GM12878 (cell line): Measurements from ENCODE around the gene CCHCR1. TPM values are rescaled to one million over a fixed set of nuclear protein-coding genes. Genes with fewer than 3 reads are reported as not detected.

Experiments
- ATAC-seq: fragments of 200-7000 bp; cut with Tn5 transposase; 3 replicates; pipeline ENCODE4 v1.9.1; 2020; ENCODE audit warnings: mild to moderate bottlenecking, moderate library complexity
- BruUV-seq: library from RNA; stranded (reverse); fragments of 400-500 nt; replicated peaks from 2 replicates; lab custom pipeline; 2021; lab: Mats Ljungman, UMichigan
- CTCF ChIA-PET: fragments of 300-600 bp; sonication (Branson Sonifier 250); formaldehyde crosslinking; extraction: SDS; loops from one replicate; lab custom pipeline; 2021; ENCODE audit warnings: inconsistent platforms; lab: Yijun Ruan, JAX
- POLR2A ChIA-PET: fragments of 350-600 bp; formaldehyde crosslinking; extraction: SDS; loops from one replicate; lab custom pipeline; 2021; ENCODE audit warnings: inconsistent platforms; lab: Charles Lee
- RAD21 ChIA-PET: fragments of 300-600 bp; sonication (Branson Sonifier 250); formaldehyde crosslinking; loops from one replicate; lab custom pipeline; 2023; ENCODE audit warnings: antibody characterized with exemption; ENCODE audit not compliant: unreplicated experiment; lab: Charles Lee
- SMC1A ChIA-PET: fragments of 300-600 bp; sonication (Branson Sonifier 250); formaldehyde crosslinking; loops from one replicate; lab custom pipeline; 2023; ENCODE audit not compliant: unreplicated experiment, uncharacterized antibody; lab: Charles Lee
- DNase-seq: peaks from one replicate; pipeline ENCODE4 v3.0.0-alpha.2; 2011; ENCODE audit warnings: low read depth, low spot score
- FAIRE-seq: peaks from 3 replicates; lab custom pipeline; 2011; peaks lifted over from hg19 to GRCh38; lab: Jason Lieb, UNC
- H2AFZ ChIP-seq: 2 replicates; pipeline ENCODE4 v1.6.0; 2011; ENCODE audit warnings: low read depth, low read length, control low read depth; ENCODE audit not compliant: control insufficient read depth
- H3K27ac ChIP-seq: 2 replicates; pipeline ENCODE4 v1.5.1; 2011; ENCODE audit warnings: control low read depth; ENCODE audit not compliant: control insufficient read depth, insufficient read depth
- H3K27me3 ChIP-seq, 2 experiments: replicated peaks in 1 of 2; 2 replicates each; pipeline versions ENCODE4 v1.6.0 to v1.6.1; 2011; ENCODE audit warnings: low read length in 1 of 2; ENCODE audit not compliant: control insufficient read depth in 2 of 2, insufficient read depth in 2 of 2
- H3K36me3 ChIP-seq, 2 experiments: 2 replicates each; pipeline ENCODE4 v1.5.1; 2011; ENCODE audit warnings: low read length in 1 of 2; ENCODE audit not compliant: control insufficient read depth in 2 of 2, insufficient read depth in 2 of 2
- H3K4me1 ChIP-seq: 2 replicates; pipeline ENCODE4 v1.6.1; 2011; ENCODE audit warnings: mild to moderate bottlenecking, low read length, moderate library complexity, mixed read lengths; ENCODE audit not compliant: control insufficient read depth, insufficient read depth
- H3K4me2 ChIP-seq: 2 replicates; pipeline ENCODE4 v1.6.0; 2011; ENCODE audit warnings: control low read depth; ENCODE audit not compliant: control insufficient read depth, insufficient read depth
- H3K4me3 ChIP-seq: fragments of 200-600 bp; sonication (generic); 2 replicates; pipeline ENCODE4 v1.5.1; 2016
- H3K79me2 ChIP-seq: 2 replicates; pipeline ENCODE4 v1.6.0; 2011; ENCODE audit warnings: low read length; ENCODE audit not compliant: control insufficient read depth, insufficient read depth
- H3K9ac ChIP-seq: 2 replicates; pipeline ENCODE4 v1.8.0; 2011; ENCODE audit warnings: low read length, control low read depth, mixed read lengths; ENCODE audit not compliant: control insufficient read depth, insufficient read depth
- H3K9me3 ChIP-seq: replicated peaks from 3 replicates; pipeline ENCODE4 v1.5.1; 2011; ENCODE audit warnings: mild to moderate bottlenecking, low read length; ENCODE audit not compliant: control insufficient read depth, insufficient read depth
- H4K20me1 ChIP-seq: 2 replicates; pipeline ENCODE4 v1.6.0; 2011; ENCODE audit not compliant: control insufficient read depth, insufficient read depth
- NR2C2 ChIP-seq: IDR thresholded peaks from 2 replicates; pipeline ENCODE4 v1.6.1; 2011; ENCODE audit warnings: borderline replicate concordance, low read depth; ENCODE audit not compliant: control insufficient read depth, insufficient read length
- SPI1 ChIP-seq: IDR thresholded peaks from 2 replicates; pipeline ENCODE4 v1.6.1; 2011; ENCODE audit warnings: low read depth, mild to moderate bottlenecking, low read length, moderate library complexity, borderline replicate concordance; ENCODE audit not compliant: insufficient read depth
- YY1 ChIP-seq: IDR thresholded peaks from 2 replicates; pipeline ENCODE4 v1.6.1; 2011; ENCODE audit warnings: low read depth, mild to moderate bottlenecking, low read length
- WGBS: methylation state at CpG from one replicate; pipeline ENCODE4 v1.1.6; 2016; ENCODE audit warnings: low lambda C conversion rate; ENCODE audit not compliant: insufficient replicate concordance, insufficient coverage; ENCODE audit errors: missing lambda C conversion rate; 5-methylcytosine and 5-hydroxymethylcytosine counted together
- in situ Hi-C: fragments of 300-500 bp; cut with MboI; formaldehyde crosslinking; loops from 9 replicates; pipeline ENCODE4 v1.14.3; 2018; ENCODE audit warnings: mixed read lengths
- intact Hi-C: fragments of 100-400 bp; cut with micrococcal nuclease; formaldehyde crosslinking; loops from one replicate; pipeline ENCODE4 v1.14.2; 2022; ENCODE audit not compliant: unreplicated experiment
- polyA plus RNA-seq, 11 experiments: library from polyadenylated mRNA; depleted of rRNA in 4 of 11; unstranded in 6 of 11; stranded (reverse) in 5 of 11; fragments of >200 nt; fragmentation: Nextera tagmentation in 4 of 11; fragmentation: Illumina TruSeq in 1 of 11; extraction: Ambion mirVana in 4 of 11; extraction: Trizol in 1 of 11; gene quantifications; 1 replicate in 1 of 11; 2 replicates in 10 of 11; pipeline versions ENCODE4 v1.2.1 to v1.2.3, GENCODE V29; 2011 to 2016; ENCODE audit warnings: inconsistent platforms in 2 of 11, missing spikeins in 2 of 11, low read depth in 1 of 11
- total RNA-seq, 4 experiments: library from RNA; depleted of rRNA in 3 of 4; stranded (reverse); fragments of >200 nt in 3 of 4; fragmentation: Illumina TruSeq in 1 of 4; extraction: Trizol in 1 of 4; gene quantifications; 2 replicates each; pipeline versions ENCODE4 v1.2.1 to v1.2.3, GENCODE V29; 2013 to 2021
- TF ChIP-seq, protein P1 (sequence below): IDR thresholded peaks from 2 replicates; pipeline ENCODE4 v1.6.1; 2011; ENCODE audit warnings: low read depth, low read length, improper control_type of control experiment, borderline replicate concordance
- TF ChIP-seq, protein P2 (sequence below): fragments of 450-650 bp; formaldehyde crosslinking; IDR thresholded peaks from 2 replicates; pipeline ENCODE4 v1.5.0; 2022; ENCODE audit warnings: mild to moderate bottlenecking, missing genetic modification characterization
- TF ChIP-seq, protein P3 (sequence below): IDR thresholded peaks from 2 replicates; pipeline ENCODE4 v1.6.1; 2012; ENCODE audit warnings: low read length, inconsistent platforms
- TF ChIP-seq, protein P4 (sequence below): IDR thresholded peaks from 2 replicates; pipeline ENCODE4 v1.6.1; 2012; ENCODE audit warnings: low read depth, low read length, improper control_type of control experiment
- TF ChIP-seq, protein P5 (sequence below): IDR thresholded peaks from 2 replicates; pipeline ENCODE4 v1.6.1; 2012; ENCODE audit warnings: low read depth, low read length, improper control_type of control experiment

Gene CCHCR1
- total and polyA plus RNA-seq, 10 of the 15 experiments (the other 5 are each of a cell fraction or from before 2014, with no cell fraction given): 1.0 to 35.2 (median 24.7) TPM

DNA sequence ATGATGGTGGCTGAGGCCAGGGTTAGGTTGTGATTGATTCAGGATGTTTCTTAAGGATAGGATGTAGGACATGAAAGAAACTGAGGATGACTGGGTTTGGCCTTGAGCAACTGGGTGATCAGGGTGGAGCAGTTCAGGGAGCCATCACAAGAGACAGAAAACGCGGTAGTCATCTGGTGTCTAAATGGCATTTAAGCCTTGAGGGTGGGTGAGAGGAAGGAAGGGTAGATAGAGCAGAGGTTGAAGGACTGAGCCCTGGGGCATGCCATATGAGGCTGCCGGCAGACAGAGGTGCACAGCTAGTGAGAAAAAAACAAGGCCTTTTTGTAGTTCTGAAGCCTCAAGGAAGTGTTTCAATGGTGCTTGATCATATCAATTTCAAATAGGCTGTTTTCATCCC, 11.0 kb upstream of the CCHCR1 start:
- ATAC-seq (no peak), FAIRE-seq (no peak), DNase-seq (no peak)
- ChIA-PET CTCF (no interaction called here), POLR2A (no interaction called here), SMC1A (no interaction called here), RAD21 (interaction anchor here (0.7 kb wide), 1 partner anchor 23 kb away, joined by 4 read pairs; no protein-coding TSS in a partner anchor)
- Histone ChIP-seq H2AFZ (no peak overlapping the region), H3K9ac (no peak overlapping the region), H3K79me2 (no peaks in the 10 kb centered on the region), H3K27ac (no peak overlapping the region), H3K36me3 (no peaks in the 10 kb centered on the region), H3K4me3 (no peak overlapping the region), H3K27me3 (no peaks in the 10 kb centered on the region), H3K4me1 (peaks cover 18% of the 10 kb centered on the region), H3K4me2 (no peak overlapping the region), H4K20me1 (no peaks in the 10 kb centered on the region), H3K9me3 (no peaks in the 10 kb centered on the region)
- intact Hi-C loops: no loop called here
- WGBS: 95% methylated on average over 3 of the region's 3 CpGs
- in situ Hi-C loops: no loop called here
- TF ChIP-seq, protein P1, sequence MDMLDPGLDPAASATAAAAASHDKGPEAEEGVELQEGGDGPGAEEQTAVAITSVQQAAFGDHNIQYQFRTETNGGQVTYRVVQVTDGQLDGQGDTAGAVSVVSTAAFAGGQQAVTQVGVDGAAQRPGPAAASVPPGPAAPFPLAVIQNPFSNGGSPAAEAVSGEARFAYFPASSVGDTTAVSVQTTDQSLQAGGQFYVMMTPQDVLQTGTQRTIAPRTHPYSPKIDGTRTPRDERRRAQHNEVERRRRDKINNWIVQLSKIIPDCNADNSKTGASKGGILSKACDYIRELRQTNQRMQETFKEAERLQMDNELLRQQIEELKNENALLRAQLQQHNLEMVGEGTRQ: no peak
- TF ChIP-seq NR2C2 (no peak), SPI1 (no peak), YY1 (no peak)
- TF ChIP-seq, protein P2, sequence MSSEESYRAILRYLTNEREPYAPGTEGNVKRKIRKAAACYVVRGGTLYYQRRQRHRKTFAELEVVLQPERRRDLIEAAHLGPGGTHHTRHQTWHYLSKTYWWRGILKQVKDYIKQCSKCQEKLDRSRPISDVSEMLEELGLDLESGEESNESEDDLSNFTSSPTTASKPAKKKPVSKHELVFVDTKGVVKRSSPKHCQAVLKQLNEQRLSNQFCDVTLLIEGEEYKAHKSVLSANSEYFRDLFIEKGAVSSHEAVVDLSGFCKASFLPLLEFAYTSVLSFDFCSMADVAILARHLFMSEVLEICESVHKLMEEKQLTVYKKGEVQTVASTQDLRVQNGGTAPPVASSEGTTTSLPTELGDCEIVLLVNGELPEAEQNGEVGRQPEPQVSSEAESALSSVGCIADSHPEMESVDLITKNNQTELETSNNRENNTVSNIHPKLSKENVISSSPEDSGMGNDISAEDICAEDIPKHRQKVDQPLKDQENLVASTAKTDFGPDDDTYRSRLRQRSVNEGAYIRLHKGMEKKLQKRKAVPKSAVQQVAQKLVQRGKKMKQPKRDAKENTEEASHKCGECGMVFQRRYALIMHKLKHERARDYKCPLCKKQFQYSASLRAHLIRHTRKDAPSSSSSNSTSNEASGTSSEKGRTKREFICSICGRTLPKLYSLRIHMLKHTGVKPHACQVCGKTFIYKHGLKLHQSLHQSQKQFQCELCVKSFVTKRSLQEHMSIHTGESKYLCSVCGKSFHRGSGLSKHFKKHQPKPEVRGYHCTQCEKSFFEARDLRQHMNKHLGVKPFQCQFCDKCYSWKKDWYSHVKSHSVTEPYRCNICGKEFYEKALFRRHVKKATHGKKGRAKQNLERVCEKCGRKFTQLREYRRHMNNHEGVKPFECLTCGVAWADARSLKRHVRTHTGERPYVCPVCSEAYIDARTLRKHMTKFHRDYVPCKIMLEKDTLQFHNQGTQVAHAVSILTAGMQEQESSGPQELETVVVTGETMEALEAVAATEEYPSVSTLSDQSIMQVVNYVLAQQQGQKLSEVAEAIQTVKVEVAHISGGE: no peak
- TF ChIP-seq, protein P3, sequence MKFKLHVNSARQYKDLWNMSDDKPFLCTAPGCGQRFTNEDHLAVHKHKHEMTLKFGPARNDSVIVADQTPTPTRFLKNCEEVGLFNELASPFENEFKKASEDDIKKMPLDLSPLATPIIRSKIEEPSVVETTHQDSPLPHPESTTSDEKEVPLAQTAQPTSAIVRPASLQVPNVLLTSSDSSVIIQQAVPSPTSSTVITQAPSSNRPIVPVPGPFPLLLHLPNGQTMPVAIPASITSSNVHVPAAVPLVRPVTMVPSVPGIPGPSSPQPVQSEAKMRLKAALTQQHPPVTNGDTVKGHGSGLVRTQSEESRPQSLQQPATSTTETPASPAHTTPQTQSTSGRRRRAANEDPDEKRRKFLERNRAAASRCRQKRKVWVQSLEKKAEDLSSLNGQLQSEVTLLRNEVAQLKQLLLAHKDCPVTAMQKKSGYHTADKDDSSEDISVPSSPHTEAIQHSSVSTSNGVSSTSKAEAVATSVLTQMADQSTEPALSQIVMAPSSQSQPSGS: no peak
- TF ChIP-seq, protein P4, sequence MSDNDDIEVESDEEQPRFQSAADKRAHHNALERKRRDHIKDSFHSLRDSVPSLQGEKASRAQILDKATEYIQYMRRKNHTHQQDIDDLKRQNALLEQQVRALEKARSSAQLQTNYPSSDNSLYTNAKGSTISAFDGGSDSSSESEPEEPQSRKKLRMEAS: no peak
- TF ChIP-seq, protein P5, sequence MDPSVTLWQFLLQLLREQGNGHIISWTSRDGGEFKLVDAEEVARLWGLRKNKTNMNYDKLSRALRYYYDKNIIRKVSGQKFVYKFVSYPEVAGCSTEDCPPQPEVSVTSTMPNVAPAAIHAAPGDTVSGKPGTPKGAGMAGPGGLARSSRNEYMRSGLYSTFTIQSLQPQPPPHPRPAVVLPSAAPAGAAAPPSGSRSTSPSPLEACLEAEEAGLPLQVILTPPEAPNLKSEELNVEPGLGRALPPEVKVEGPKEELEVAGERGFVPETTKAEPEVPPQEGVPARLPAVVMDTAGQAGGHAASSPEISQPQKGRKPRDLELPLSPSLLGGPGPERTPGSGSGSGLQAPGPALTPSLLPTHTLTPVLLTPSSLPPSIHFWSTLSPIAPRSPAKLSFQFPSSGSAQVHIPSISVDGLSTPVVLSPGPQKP: no peak
- BruUV-seq: no TSS peak
